K562 (cell line): ENCODE results near the gene VIT. TPM values are rescaled to one million over a fixed set of nuclear protein-coding genes. Genes with fewer than 3 reads are reported as not detected.

Source experiments
- PTTG1 ChIP-seq: fragments of 450-650 bp; IDR thresholded peaks from 2 replicates; pipeline ENCODE4 v1.6.1; 2016; ENCODE audit warnings: low read depth, mild to moderate bottlenecking, missing genetic modification characterization, missing compliant biosample characterization
- SMARCA5 ChIP-seq: fragments of 450-650 bp; IDR thresholded peaks from 2 replicates; pipeline ENCODE4 v1.6.1; 2016
- SMC3 ChIP-seq: conservative IDR thresholded peaks from 2 replicates; pipeline ENCODE4 v1.6.1; 2011; ENCODE audit warnings: low read depth, low read length, improper control_type of control experiment; ENCODE audit not compliant: insufficient read depth
- polyA plus RNA-seq, 8 experiments: library from polyadenylated mRNA; depleted of rRNA in 4 of 8; stranded (reverse) in 5 of 8; unstranded in 3 of 8; fragments of >200 nt; fragmentation: Nextera tagmentation in 2 of 8; fragmentation: Illumina TruSeq in 1 of 8; extraction: Ambion mirVana in 2 of 8; extraction: Trizol in 1 of 8; gene quantifications; 2 replicates each; pipeline versions ENCODE4 v1.2.1 to v1.2.3, GENCODE V29; 2011 to 2014; ENCODE audit warnings: inconsistent platforms in 1 of 8, missing spikeins in 1 of 8
- total RNA-seq, 7 experiments: library from RNA; depleted of rRNA in 6 of 7; stranded (reverse); fragments of >200 nt in 6 of 7; fragmentation: Illumina TruSeq in 2 of 7; extraction: Trizol in 2 of 7; gene quantifications; 2 replicates each; pipeline versions ENCODE4 v1.2.1 to v1.2.3, GENCODE V29; 2011 to 2021; ENCODE audit warnings: low replicate concordance in 1 of 7
- TF ChIP-seq, protein P1 (sequence below), 2 experiments: fragments of 450-650 bp; formaldehyde crosslinking in 1 of 2; IDR thresholded peaks; 2 replicates each; pipeline versions ENCODE4 v1.4.0 to v1.6.1; 2014 to 2020; ENCODE audit warnings: mild to moderate bottlenecking in 2 of 2, borderline replicate concordance in 1 of 2, low read depth in 1 of 2
- TF ChIP-seq, protein P2 (sequence below): fragments of 450-650 bp; formaldehyde crosslinking; IDR thresholded peaks from 2 replicates; pipeline ENCODE4 v1.4.0; 2020; ENCODE audit warnings: mild to moderate bottlenecking, moderate library complexity

VIT gene
- total and polyA plus RNA-seq, 9 of the 15 experiments (the other 6 are each of a cell fraction or from before 2014, with no cell fraction given), result not detected

DNA sequence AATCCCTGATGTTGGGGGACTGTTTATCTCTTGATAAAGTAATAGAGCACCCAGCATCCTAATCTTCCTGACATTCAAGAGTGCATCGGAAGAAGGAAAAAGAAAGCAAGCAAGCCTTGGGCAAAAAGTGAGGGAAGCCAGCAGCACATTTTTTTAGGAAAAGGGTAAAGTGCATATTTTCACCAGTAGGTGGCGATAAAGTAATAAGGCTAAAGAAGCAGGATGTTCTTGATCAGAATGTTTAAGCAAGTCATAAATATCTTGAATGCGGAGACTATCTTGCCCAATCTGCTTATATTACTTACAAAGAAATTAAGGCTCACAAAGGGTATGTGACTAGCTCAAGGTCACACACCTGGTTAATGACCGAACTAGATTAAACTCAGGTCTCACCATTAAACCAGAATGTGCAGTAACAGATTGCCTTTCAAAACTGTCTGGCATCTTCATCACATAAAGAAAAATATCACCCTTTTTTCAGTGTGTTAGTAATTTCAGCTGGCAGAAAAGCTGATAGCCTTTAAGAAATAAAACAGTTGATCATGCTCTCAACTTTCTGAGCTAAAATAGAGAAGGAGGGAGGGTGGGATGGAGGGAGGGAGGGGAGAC lies 83.8 kb downstream of the VIT start (continued):
- TF ChIP-seq, protein P1, sequence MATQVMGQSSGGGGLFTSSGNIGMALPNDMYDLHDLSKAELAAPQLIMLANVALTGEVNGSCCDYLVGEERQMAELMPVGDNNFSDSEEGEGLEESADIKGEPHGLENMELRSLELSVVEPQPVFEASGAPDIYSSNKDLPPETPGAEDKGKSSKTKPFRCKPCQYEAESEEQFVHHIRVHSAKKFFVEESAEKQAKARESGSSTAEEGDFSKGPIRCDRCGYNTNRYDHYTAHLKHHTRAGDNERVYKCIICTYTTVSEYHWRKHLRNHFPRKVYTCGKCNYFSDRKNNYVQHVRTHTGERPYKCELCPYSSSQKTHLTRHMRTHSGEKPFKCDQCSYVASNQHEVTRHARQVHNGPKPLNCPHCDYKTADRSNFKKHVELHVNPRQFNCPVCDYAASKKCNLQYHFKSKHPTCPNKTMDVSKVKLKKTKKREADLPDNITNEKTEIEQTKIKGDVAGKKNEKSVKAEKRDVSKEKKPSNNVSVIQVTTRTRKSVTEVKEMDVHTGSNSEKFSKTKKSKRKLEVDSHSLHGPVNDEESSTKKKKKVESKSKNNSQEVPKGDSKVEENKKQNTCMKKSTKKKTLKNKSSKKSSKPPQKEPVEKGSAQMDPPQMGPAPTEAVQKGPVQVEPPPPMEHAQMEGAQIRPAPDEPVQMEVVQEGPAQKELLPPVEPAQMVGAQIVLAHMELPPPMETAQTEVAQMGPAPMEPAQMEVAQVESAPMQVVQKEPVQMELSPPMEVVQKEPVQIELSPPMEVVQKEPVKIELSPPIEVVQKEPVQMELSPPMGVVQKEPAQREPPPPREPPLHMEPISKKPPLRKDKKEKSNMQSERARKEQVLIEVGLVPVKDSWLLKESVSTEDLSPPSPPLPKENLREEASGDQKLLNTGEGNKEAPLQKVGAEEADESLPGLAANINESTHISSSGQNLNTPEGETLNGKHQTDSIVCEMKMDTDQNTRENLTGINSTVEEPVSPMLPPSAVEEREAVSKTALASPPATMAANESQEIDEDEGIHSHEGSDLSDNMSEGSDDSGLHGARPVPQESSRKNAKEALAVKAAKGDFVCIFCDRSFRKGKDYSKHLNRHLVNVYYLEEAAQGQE (IDR thresholded peaks at IDR 0.05; ENCODE audit: borderline replicate concordance), result peak; percentile 39; the same call in 1 of the 2 replicates
- TF ChIP-seq, protein P1 (CRISPR knock-in tag; IDR thresholded peaks at IDR 0.05; ENCODE audit: low read depth), result no peak
- TF ChIP-seq, protein P2, sequence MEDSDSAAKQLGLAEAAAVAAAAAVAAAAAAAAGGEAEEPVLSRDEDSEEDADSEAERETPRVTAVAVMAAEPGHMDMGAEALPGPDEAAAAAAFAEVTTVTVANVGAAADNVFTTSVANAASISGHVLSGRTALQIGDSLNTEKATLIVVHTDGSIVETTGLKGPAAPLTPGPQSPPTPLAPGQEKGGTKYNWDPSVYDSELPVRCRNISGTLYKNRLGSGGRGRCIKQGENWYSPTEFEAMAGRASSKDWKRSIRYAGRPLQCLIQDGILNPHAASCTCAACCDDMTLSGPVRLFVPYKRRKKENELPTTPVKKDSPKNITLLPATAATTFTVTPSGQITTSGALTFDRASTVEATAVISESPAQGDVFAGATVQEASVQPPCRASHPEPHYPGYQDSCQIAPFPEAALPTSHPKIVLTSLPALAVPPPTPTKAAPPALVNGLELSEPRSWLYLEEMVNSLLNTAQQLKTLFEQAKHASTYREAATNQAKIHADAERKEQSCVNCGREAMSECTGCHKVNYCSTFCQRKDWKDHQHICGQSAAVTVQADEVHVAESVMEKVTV (CRISPR knock-in tag), result 0 out of 2 replicates have a peak, but pooled peaks have one; percentile 18
- TF ChIP-seq SMC3 (0 out of 2 replicates have a peak, but pooled peaks have one; percentile 22), SMARCA5 (no peak), PTTG1 (tag) (no peak)
